Left lung (tissue), 14 donors: ENCODE results near the gene PCDHB1. TPM values are rescaled to one million over a fixed set of nuclear protein-coding genes. Genes with fewer than 3 reads are reported as not detected.

Experiments
- ATAC-seq: fragments of 200-7000 bp; cut with Tn5 transposase; one replicate; pipeline ENCODE4 v1.9.1; 2020; ENCODE audit warnings: moderate library complexity
- DNase-seq, 4 donors: peaks; one replicate each; pipeline ENCODE4 v3.0.0-alpha.2; 2013 to 2020
- H3K27ac ChIP-seq, 2 donors: fragments of 200-600 bp; sonication (generic) in 1 of 2; one replicate each; pipeline versions ENCODE4 v1.5.0 to v1.8.0; 2020 to 2021
- H3K27me3 ChIP-seq, 2 donors: fragments of 200-600 bp; sonication (generic) in 1 of 2; one replicate each; pipeline versions ENCODE4 v1.5.0 to v1.8.0; 2020 to 2021
- H3K36me3 ChIP-seq, 2 donors: fragments of 200-600 bp; sonication (generic) in 1 of 2; one replicate each; pipeline versions ENCODE4 v1.5.0 to v1.8.0; 2020 to 2021
- H3K4me1 ChIP-seq, 2 donors: fragments of 200-600 bp; one replicate each; pipeline ENCODE4 v1.8.0; 2021
- H3K4me3 ChIP-seq, 2 donors: fragments of 200-600 bp; sonication (generic) in 1 of 2; one replicate each; pipeline versions ENCODE4 v1.5.0 to v1.8.0; 2020 to 2021; ENCODE audit warnings: mild to moderate bottlenecking in 1 of 2
- H3K9me3 ChIP-seq, 2 donors: fragments of 200-600 bp; sonication (generic) in 1 of 2; one replicate each; pipeline versions ENCODE4 v1.5.0 to v1.8.0; 2020 to 2021
- CTCF ChIP-seq, 2 donors: fragments of 200-600 bp; sonication (generic) in 1 of 2; IDR thresholded peaks; one replicate each; pipeline versions ENCODE4 v1.5.0 to v1.8.0; 2021; ENCODE audit warnings: antibody characterized with exemption in 2 of 2
- intact Hi-C, 2 donors: fragments of 100-400 bp; cut with DNase I; formaldehyde crosslinking; loops; one replicate each; pipeline versions ENCODE4 v1.11.2 to v1.14.2; 2022
- long read RNA-seq, 12 donors: library from polyadenylated mRNA in 2 of 12; unstranded in 2 of 12; transcript quantifications; one replicate each; pipeline ENCODE4 v2.0.0 and lab custom pipeline, GENCODE V29; 2019 to 2026
- polyA plus RNA-seq, 6 donors: library from polyadenylated mRNA; unstranded; fragments of 120-200 nt; gene quantifications; one replicate each; pipeline ENCODE4 v1.2.1, GENCODE V29; 2013; ENCODE audit not compliant: insufficient read length in 6 of 6
- total RNA-seq, 2 donors: library from RNA; stranded (reverse); fragmentation: NEBNext Ultra II Directional; extraction: Animal tissue kit (Norgen Biotek cat#: 25700); gene quantifications; one replicate each; pipeline ENCODE4 v1.2.1, GENCODE V29; 2021
- donor health status: DM: no; HTN: yes; CAD: no.
- donor health status: DM: no; HTN: no; CAD: no.

Gene PCDHB1
- total RNA-seq (under 1 TPM; 0.06 to 0.10 TPM), polyA plus RNA-seq (under 1 TPM; 0.06 to 0.14 (median 0.11) TPM)
- long read RNA-seq, donor 1 = 0 reads
- long read RNA-seq, donor 2 = 0 reads
- long read RNA-seq, donor 3 = 0 reads
- long read RNA-seq, donor 4 = 0 reads
- long read RNA-seq, donor 5 = 0 reads
- long read RNA-seq, donor 6 = 0 reads
- long read RNA-seq, donor 7, full-length matches to known transcripts = 1 of 1 reads
- long read RNA-seq, donor 7, partial matches to known transcripts = 0 of 1 reads
- long read RNA-seq, donor 7, other reads (novel, unspliced or antisense) = 0 of 1 reads
- long read RNA-seq, donor 8 = 0 reads
- long read RNA-seq, donor 9 = 0 reads
- long read RNA-seq, donor 10 = 0 reads
- long read RNA-seq, donor 11 = 0 reads
- long read RNA-seq, donor 12, full-length matches to known transcripts = 1 of 1 reads
- long read RNA-seq, donor 12, partial matches to known transcripts = 0 of 1 reads
- long read RNA-seq, donor 12, other reads (novel, unspliced or antisense) = 0 of 1 reads

GRCh38 chr5:141050622-141051520 lies at the start of gene PCDHB1:
TSS of gene PCDHB1 (plus strand) at chr5:141051374. CDS start at chr5:141051471, 97 bp downstream.
- TF ChIP-seq CTCF (IDR thresholded peaks at IDR 0.05) = no peak
- ATAC-seq = peak; percentile 87
- H3K27me3 ChIP-seq = peaks cover 0 to 58% of the 10 kb centered on the region in 2 donors
- H3K9me3 ChIP-seq = peaks cover 0 to 3% of the 10 kb centered on the region in 2 donors
- no peaks in the 10 kb centered on the region for H3K36me3 ChIP-seq
- peak in 1 of 4 donors; percentile 5 for DNase-seq
- H3K4me3 ChIP-seq = peak within 1 kb of the TSS; percentile 32 to 41
- H3K27ac ChIP-seq = no peak within 1 kb of the TSS
- no peaks in the 10 kb centered on the region for H3K4me1 ChIP-seq
- intact Hi-C loops = no loop called here

- peaks cover 0 to 9% of the 10 kb centered on the region in 2 donors for H3K4me1 ChIP-seq
- no peaks in the 10 kb centered on the region for H3K36me3 ChIP-seq
- H3K27me3 ChIP-seq = peaks cover 0 to 28% of the 10 kb centered on the region in 2 donors
- ATAC-seq = peak; percentile 71
- H3K4me3 ChIP-seq = peak overlapping the region; percentile 30 to 32
- peak in 1 of 4 donors; percentile 68 for DNase-seq
- no peak for TF ChIP-seq CTCF (IDR thresholded peaks at IDR 0.05)
- no peaks in the 10 kb centered on the region for H3K9me3 ChIP-seq
- intact Hi-C loops = no loop called here
- peak overlapping the region; percentile 63 to 69 for H3K27ac ChIP-seq
Observed at GRCh38 chr5:141001446-141001843, 49.7 kb upstream of the PCDHB1 start.

- H3K36me3 ChIP-seq = no peaks in the 10 kb centered on the region
Observed at GRCh38 chr5:141001844-141002604, 49.1 kb upstream of the PCDHB1 start.

GRCh38 chr5:141002605-141002965 lies 48.6 kb upstream of the PCDHB1 start:
- ATAC-seq (no peak), DNase-seq (no peak)
- no peak overlapping the region for H3K4me3 ChIP-seq
- peak overlapping the region in 1 of 2 donors; percentile 63 for H3K27ac ChIP-seq
- intact Hi-C loops = no loop called here
- no peak for TF ChIP-seq CTCF (IDR thresholded peaks at IDR 0.05)
- H3K36me3 ChIP-seq = no peaks in the 10 kb centered on the region
- H3K4me1 ChIP-seq = peaks cover 0 to 9% of the 10 kb centered on the region in 2 donors
- no peaks in the 10 kb centered on the region for H3K9me3 ChIP-seq
- peaks cover 0 to 28% of the 10 kb centered on the region in 2 donors for H3K27me3 ChIP-seq

More at GRCh38 chr5:141001844-141002604, 49.1 kb upstream of the PCDHB1 start:
- Histone ChIP-seq H3K9me3 (no peaks in the 10 kb centered on the region), H3K27me3 (peaks cover 0 to 28% of the 10 kb centered on the region in 2 donors), H3K27ac (peak overlapping the region; percentile 63 to 69), H3K4me1 (peaks cover 0 to 9% of the 10 kb centered on the region in 2 donors), H3K4me3 (peak overlapping the region; percentile 30 to 32)
- intact Hi-C loops = no loop called here
- ATAC-seq (peak; percentile 54), DNase-seq (peak in 3 of 4 donors; percentile 29 to 71 (median 32))
- TF ChIP-seq CTCF (IDR thresholded peaks at IDR 0.05) = no peak
